ENCODE results near the gene STYK1.
A peak's percentile ranks its signal among the peaks of the same experiment; 100 is the strongest.

Gene STYK1, protein sequence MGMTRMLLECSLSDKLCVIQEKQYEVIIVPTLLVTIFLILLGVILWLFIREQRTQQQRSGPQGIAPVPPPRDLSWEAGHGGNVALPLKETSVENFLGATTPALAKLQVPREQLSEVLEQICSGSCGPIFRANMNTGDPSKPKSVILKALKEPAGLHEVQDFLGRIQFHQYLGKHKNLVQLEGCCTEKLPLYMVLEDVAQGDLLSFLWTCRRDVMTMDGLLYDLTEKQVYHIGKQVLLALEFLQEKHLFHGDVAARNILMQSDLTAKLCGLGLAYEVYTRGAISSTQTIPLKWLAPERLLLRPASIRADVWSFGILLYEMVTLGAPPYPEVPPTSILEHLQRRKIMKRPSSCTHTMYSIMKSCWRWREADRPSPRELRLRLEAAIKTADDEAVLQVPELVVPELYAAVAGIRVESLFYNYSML

GRCh38 chr12:10673659-10674384 is at the start of gene STYK1:
Gene STYK1, minus strand, starts transcription at chr12:10674052. Its CDS starts 39,434 bp downstream, at chr12:10634618.
- peak; percentile 41 for DNase-seq

- peak; percentile 92 for DNase-seq
Measured at GRCh38 chr12:10722905-10723746, 49.3 kb upstream of the STYK1 start, which contains the start of gene YBX3. Gene YBX3, minus strand, starts transcription at chr12:10723323. Its CDS starts 212 bp downstream, at chr12:10723111.

- no peak for DNase-seq
Measured at GRCh38 chr12:10722502-10722904, 48.7 kb upstream of the STYK1 start.

DNA sequence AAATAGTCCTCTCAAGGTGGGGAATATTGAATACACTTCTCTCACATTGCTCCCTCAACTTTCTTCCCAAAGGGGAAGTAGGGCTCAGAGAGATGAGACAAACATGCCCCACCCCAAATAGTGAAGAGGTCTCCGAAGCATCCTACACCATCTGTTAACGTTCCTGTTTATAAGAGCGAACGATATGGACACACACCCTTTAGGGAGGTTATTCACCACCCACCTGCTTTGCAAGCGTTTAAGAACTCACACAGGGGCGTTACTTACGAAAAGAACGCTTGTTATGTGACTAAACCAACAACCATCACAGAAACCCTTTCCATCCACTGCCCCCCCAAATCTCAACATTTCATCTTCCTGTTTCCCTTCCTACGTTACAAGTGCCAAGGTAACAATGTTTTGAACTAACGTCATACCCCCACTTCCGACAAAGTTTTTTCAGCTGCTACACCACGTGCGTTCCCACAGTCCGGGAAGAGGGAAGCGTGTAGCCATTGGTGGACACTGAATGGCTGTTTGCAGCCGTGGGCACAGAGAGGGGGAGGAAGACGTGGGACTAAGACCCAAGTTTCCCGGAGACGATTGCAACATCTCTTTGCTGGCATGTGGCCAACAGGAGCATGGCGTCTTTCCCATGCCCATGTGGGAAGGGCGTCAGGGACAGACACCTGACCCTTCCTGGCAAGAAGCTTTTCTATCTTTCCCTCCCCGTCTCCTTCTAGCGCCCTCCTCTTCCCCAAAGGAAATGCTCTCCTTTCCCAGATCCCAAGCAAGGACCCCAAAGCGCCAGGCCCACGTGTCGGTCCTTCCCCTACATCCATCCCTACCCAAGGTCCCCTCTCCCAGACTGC is 48.0 kb upstream of the STYK1 start:
- peak; percentile 91 for DNase-seq

- no peak for DNase-seq
Measured at GRCh38 chr12:10720974-10721650, 47.3 kb upstream of the STYK1 start.

- DNase-seq: no peak
Measured at GRCh38 chr12:10719482-10719881, 45.6 kb upstream of the STYK1 start.

GRCh38 chr12:10718279-10718821 is 44.5 kb upstream of the STYK1 start:
- peak; percentile 38 for DNase-seq

GRCh38 chr12:10717410-10717809 is 43.6 kb upstream of the STYK1 start:
- DNase-seq: no peak

- DNase-seq: peak; percentile 81
Measured at GRCh38 chr12:10716704-10717315, 43.0 kb upstream of the STYK1 start.

GRCh38 chr12:10716277-10716676 is 42.4 kb upstream of the STYK1 start:
- DNase-seq: no peak

- no peak for DNase-seq
Measured at GRCh38 chr12:10715491-10715890, 41.6 kb upstream of the STYK1 start.

GRCh38 chr12:10709808-10710207 is 36.0 kb upstream of the STYK1 start:
- DNase-seq: no peak

DNA sequence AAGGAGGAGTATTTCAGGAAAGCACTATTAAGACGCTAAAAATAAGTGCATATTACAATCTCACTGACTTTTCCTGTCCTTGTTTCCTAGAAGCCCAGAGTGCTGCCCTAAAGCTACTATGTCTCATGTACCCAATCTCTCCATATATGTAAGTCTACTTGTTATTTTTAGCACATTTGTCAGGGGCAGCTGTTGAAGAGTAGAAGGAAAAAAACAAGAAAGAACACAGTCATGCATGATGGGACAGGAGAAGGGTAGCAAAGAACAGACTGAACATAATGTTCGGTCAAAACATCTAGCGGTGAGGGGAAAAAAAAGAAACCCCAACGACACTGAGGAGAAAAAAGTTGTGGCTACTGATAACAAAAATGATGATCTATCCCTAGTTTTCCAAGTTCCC is 35.0 kb upstream of the STYK1 start:
- DNase-seq: no peak

DNA sequence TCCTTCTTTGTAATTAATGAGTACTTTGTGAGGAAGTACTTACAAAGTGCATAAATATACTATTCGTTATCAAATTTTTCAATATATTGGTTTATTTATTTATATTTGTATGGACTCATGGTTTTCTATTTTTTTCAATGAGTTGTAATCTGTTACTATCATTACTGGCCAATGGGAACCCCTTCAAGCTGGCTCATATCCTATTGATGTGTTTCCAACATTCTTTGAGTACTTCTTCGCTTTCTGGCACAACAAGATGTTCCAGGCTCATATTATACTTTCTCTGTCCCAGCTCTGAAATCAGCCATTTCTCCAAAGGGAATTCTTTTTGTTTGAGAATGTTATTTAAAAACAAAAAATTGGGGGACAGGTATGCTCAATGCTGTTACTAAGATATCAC is 31.8 kb upstream of the STYK1 start:
- no peak for DNase-seq

- no peak for DNase-seq
Measured at GRCh38 chr12:10701843-10702242, 28.0 kb upstream of the STYK1 start.

- DNase-seq: no peak
Measured at GRCh38 chr12:10701131-10701681, 27.4 kb upstream of the STYK1 start.

- no peak for DNase-seq
Measured at GRCh38 chr12:10700581-10700980, 26.7 kb upstream of the STYK1 start.

DNA sequence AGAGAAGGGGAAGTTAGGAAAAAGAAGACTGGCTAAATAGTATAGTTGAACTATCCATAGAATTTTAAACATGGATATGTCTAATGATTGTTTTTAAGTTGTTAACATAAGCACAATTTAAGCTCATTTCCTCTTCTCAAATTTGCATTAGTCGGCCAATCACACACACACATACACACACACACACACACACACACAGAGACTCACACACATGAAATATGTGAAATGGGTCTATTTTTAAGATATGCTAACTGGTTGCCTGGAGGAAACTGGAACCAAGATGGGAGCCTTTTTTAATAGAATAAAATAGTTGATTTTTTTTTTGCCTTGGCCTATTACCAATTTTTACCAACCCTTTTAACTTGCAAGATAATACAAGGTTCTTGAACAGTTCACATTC is 24.0 kb upstream of the STYK1 start:
- no peak for DNase-seq

- no peak for DNase-seq
Measured at GRCh38 chr12:10697156-10697555, 23.3 kb upstream of the STYK1 start.

DNA sequence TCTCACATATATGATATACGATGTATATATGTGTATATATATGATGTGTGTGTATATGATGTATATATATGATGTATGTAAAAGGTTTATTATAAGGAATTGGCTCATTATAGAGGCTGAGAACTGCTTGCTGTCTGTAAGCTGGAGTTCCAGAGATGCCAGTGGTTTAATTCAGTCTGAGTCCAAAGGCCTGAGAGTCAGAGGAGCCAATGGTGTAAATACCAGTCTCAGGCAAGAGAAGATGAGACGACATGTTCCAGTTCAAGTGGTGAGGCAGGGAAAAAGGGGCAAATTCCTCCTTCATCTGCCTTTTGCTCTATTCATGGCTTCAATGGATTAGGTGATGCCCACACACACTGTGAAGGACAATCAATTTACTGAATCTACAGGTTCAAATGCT is 17.1 kb upstream of the STYK1 start:
- DNase-seq: no peak
